Renal cortical epithelial cell (primary cell): ENCODE data around the gene RPGRIP1. TPM values are rescaled to one million over a fixed set of nuclear protein-coding genes. Genes with fewer than 3 reads are reported as not detected.
A peak's percentile ranks its signal among the peaks of the same experiment; 100 is the strongest.
"Not testable (repeated sequence)": the region's sequence is repeated elsewhere in the genome, so short reads cannot be mapped to it uniquely, and the experiment has no call there.

ENCODE experiments used
- DNase-seq: peaks from one replicate; pipeline ENCODE4 v3.0.0-alpha.2; 2011; ENCODE audit warnings: low read depth
- total RNA-seq: library from RNA; depleted of rRNA; stranded (reverse); fragments of >200 nt; gene quantifications from 2 replicates; pipeline ENCODE4 v1.2.3, GENCODE V29; 2014

RPGRIP1 gene
- total RNA-seq, result 0.05 TPM in 1 of 2 replicates, not detected in the other

DNA sequence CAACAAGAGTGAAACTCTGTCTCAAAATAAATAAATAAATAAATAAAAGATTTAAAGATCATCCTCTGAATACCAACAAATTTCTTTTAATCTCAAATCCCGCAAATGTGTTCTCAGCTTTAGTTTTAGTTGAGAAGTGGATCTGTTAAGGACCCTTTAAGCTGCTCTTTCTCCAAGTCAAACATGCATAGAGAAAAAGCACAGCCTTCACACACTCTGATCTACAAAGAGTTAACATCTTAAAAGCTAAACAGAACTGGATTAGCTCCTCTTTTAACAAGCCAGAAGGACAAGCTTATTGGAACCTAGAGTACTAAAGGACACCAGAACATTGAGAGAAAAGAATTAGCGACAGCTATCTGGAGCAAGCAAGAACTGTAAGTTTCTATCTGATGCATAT lies at the start of gene RPGRIP1:
TSS of gene RPGRIP1 (plus strand) at position 301 of the 400 bp plus-strand sequence. CDS start 7,894 bp downstream, outside the sequence.
- no peak for DNase-seq

DNA sequence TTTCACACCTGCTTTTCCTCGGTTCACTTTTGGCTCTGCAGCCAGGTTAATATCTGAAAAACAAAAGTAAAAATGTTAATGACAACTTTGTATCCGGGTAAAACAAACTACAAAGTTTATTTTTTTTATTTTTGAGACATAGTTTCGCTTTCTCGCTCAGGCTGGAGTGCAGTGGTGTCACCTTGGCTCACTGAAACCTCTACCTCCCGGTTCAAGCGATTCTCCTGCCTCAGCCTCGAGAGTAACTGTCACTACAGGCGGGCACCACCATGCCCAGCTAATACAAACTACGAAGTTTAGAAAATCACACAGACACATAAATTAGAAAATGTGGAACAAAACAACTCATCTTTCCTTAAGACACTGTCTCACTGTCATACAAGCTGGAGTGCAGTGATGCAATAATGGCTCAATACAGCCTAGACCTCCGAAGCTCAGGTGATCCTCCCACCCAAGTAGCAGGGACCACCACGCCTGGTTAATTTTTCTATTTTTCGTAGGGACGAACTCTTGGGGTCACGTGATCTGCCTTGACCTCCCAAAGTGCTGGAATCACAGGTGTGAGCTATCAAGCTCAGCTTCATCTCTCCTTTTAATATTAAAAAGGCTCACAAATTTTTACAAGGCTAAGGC lies 48.7 kb upstream of the RPGRIP1 start:
- no peak for DNase-seq

DNA sequence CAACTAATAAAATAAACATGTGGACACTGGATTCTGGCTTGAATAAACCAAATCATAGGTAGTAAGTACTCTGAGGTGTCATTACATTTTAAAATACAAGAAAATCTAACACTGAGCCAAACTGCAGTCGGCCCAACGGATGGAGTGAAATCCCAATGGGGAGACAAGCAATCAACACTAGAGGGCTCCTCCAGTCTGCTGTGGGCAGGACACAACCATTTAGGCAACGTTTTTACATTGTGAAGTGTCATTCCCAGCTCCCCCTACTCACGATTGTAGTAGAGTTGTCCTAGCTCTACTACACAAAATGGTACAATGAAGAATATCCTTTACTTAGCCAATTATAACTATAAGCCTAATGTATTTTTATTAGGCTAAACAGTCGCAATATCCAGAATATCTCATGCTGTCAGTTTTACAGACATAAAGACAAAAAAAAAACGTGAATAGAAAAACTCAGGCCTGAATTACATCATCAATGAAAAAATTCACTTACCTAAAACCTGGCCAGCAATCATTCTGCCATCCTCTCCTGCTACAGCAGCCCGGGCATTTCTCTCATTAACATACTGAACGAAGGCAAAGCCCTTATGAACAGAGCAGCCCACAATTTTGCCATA lies 46.3 kb upstream of the RPGRIP1 start:
- no peak for DNase-seq

DNA sequence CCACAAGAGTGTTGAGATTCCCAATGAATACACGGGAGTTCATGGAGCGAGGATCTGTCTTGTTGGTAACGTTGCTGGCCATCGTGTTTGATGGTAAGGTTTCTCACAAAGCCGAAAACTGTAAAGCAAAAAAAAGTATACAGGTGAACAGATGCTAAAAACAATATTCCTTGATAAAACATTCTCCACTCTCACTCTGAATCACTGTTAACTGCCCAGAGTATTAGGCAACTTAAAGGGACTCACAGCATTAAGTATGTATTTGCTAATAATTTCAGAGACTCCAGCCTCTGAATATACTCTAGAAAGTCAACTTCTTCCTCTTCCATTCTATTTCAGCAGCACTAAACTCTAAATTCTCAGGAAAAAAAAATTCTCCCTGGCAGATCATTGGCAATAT lies 45.8 kb upstream of the RPGRIP1 start:
- DNase-seq, result no peak

DNA sequence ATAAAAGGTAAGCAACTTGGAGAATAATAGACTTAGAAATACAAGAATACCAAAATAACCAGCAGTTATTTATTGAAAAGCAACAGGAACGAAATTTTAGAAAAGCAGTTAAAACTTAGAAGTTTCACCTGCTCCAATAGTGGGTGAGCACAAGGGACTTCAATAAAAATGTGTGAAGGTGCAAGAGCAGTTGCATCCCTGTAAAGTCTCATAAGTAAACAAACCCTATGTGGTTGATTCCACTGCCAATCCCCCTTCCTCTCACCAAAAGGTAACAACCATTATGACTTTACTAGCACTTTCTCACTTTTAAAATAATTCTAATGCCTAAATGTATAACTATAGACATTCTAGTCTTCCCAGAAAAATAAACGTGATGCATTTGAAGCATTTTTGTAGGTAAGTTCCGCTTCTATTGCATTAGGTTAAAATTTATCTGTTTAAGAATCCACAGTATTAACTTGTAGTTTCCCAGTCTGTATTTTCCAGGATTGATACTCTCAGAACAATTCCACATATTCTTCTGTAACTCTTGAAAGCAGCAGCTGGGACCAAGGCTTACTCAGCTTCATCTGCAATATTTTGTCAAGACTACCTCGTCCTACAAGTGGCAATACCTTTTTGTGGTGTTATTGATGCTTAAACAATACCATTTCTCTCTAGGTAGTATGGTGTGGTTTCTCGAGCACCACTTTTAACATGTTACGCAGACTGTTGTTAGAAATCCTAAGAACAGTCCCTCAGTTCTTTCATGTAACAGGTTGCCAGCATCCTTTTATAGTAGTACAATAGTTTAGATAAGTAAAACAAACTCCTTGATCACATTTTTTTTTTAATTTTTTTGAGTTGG lies 42.7 kb upstream of the RPGRIP1 start:
- DNase-seq, result no peak

DNA sequence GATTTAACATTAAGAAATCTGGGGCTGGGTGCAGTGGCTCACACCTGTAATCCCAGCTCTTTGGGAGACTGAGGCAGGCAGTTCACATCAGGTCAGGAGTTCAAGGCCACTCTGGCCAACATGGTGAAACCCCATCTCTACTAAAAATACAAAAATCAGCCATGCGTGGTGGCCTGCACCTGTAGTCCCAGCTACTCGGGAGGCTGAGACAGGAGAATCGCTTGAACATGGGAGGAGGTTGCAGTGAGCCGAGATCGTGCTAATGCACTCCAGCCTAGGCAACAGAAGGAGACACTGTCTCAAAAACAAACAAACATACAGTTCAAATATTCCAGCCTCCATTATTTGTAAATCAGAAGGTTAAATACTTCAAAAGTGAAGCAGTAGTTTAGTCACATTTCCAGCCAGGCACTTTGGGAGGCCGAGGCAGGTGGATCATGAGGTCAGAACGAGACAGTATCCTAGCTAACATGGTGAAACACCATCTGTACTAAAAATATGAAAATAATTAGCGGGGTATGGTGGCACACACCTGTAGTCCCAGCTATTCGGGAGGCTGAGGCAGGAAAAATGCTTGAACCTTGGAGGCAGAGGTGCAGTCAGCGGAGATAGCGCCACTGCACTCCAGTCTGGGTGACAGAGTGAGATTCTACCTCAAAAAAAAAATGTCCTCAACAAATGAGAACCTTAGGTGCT lies 40.9 kb upstream of the RPGRIP1 start:
- no peak for DNase-seq

DNA sequence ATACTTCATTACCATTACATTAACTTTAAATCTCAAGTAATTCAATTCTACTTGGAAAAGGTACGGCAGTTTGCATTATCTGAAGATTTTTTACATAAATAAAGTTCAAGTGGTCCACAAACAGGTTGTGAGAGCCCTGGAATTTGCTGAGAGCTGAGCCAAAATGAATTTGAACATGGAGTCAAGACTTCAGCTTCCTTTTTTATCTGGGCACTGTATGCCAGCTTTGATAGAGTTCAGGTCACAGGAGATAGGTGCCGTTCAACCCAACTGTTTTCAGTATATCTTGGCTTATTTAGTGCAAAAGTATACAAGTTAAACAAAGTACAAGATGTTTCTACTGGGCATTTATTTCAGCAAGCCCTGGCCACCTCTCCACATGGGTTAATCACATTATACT lies 39.5 kb upstream of the RPGRIP1 start:
- no peak for DNase-seq

DNA sequence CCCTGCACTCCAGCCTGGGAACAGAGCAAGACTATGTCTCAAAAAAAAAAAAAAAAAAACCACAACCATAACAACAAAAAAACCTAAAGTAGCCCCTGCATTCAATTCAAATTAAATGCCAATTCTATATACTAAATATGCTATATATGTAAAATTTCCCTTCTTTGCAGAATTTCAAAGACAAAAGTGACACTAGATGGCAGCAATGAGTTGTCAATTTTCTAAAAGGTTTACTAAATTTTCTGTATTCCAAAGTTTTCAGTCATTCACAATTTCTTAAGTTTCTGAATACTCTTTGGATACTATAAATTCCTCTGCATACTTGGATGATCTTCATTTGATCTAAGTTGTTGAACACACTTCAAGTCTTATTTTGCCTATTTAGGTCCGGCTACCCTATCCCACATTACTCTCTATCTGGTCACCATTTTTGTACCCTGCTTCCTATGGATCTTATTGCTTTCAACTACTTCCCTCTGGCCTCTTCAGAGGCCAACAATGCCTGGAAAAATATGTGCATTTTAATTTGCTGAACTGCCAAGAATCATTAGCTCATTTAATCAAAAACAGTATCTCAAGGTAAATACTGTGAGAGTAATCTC lies 38.6 kb upstream of the RPGRIP1 start:
- DNase-seq, result peak; percentile 38

DNA sequence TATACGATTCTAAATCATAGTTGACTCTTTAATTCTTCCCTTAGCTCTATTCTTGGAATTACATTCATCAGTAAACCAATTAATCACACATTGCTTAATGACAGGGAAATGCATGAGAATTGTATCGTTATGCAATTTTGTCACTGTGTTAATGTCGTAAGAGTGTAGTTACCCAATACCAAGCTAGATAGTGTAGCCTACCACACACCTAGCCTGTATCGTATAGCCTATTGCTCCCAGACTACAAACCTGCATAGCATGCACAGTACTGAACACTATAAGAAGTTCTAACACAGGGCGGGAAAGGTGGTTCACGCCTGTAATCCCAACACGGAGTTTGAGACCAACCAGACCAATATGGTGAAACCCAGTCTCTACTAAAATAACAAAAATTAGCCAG lies 35.3 kb upstream of the RPGRIP1 start:
- DNase-seq, result peak; percentile 38

DNA sequence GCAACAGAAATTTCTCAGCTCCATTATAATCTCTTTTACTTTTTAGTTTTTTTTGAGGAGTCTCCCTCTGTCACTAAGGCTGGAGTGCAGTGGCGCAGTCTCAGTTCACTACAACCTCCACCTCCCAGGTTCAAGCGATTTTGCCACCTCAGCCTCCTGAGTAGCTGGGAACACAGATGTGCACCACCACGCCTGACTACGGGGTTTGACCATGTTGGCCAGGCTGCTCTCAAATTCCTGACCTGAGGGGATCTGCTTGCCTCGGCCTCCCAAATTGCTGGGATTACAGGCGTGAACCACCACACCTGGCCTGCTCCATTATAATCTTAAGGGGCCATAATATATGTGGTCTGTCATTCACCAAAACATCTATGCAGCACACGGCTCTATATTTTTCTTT lies 34.1 kb upstream of the RPGRIP1 start:
- no peak for DNase-seq

DNA sequence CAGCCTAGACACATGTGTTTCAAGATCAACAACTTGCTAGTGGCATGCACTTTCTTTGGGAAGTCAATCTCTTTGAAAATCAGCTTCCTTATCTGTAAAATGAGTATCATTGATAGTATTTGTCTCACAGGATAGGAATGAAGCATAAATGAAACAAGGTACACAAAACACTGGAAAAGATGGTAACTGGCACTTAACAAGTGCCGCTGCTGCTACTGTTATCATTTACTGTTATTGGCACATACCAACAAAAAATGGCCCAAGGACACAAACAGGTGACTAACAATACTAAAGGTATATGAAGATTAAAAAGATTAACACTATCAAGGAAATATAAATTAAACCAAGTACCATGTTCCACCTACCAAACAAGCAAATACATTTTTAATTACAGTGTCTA lies 31.5 kb upstream of the RPGRIP1 start:
- no peak for DNase-seq

DNA sequence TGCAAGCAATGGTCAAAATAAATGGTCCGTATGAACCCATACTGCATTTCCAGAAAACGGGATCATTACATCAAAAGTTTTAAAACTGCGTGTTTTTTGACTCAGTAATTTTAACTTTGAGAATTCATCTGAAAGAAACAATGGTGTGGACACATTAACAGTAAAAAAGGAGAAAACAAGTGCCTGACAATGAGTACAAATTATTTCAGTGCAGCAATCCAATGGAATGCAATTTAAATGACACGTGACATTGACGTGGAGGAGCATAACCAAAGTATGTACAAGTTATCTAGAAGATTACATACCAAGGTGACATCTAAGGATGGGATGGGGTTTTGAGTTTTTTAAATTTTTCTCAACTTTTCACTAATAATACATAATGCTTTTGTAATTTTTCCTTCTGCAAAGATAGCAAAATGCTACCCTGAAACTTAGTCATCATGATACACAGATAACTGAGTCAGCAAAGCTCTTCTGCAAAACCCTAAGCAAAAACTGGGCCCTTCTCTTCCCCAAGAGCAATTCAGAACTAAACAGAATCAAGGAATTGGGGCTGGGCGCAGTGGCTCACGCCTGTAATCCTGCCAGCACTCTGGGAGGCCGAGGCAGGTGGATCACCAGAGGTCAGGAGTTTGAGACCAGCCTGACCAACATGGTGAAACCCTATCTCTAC lies 31.0 kb upstream of the RPGRIP1 start:
- DNase-seq, result no peak

DNA sequence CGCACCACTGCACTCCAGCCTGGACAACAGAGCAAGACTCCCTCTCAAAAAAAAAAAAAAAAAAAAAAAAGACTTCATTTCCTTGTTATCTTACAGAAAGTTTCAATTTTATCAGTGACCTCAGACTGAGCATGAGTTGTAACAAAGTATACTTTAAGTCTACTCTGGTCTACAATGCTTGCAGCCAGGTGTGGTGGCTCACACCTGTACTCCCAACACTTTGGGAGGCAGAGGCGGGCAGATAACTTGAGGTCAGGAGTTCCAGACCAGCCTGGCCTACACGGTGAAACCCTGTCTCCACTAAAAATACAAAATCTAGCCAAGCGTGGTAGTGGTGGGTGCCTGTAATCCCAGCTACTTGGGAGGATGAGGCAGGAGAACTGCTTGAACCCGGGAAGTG lies 28.7 kb upstream of the RPGRIP1 start:
- DNase-seq, result no peak

DNA sequence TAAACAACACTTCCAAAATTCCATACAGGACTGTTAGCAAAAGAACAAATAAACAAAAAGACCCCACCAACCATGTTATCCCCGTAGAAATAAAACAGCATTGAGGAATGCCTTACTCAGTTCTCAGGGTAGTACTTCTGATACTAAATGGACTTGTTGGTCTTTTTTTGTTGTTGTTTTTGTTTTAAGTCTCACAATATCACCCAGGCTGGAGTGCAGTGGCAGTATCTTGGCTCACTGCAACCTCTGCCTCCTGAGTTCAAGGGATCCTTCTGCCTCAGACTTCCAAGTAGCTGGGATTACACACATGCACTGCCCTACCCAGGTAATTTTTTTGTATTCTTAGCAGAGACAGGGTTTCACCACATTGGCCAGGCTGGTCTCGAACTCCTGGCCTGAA lies 27.7 kb upstream of the RPGRIP1 start:
- DNase-seq, result no peak

DNA sequence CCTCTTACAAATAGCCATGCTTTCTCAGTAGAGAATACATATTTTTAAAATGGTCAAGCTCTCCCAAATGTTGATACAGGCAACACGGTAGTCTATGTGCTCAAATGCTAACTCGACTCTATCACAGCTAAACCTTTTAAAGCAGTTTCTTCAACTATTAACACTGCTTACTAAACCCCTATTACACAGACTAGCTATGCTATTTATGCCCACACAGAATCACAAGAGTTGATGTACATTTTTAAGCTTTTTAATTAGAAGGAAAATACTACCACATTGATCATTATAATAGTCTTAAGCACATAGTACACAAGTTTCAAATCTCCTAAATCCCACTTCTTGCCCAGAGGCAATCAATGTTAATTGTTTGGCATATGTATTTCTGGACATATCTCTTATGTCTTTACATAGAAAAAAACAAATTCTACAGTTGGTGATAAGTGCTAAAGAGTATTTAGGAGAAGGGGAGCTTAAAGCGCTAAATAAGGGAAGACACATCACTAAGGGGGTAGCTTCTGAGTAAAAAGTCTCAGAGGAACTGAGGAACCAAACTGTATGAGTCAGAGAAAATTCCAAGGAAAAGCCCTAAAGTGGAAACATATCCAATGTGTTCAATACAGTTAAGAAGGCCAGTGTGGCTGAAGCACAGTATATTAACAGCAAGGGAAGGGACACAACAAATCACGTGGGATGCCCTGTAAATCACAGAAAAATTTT lies 24.3 kb upstream of the RPGRIP1 start:
- peak; percentile 37 for DNase-seq

DNA sequence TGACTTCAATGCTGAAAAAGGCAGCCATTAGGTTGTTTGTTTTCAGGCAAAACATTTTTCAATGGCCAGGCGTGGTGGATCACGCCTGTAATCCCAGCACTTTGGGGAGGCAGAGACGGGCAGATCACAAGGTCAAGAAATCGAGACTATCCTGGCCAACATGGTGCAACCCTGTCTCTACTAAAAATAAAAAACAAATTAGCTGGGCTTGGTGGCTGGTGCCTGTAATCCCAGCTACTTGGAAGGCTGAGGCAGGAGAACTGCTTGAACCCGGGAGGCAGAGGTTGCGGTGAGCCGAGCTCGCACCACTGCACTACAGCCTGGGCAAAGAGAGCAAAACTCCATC lies 23.8 kb upstream of the RPGRIP1 start:
- not testable (repeated sequence) for DNase-seq

DNA sequence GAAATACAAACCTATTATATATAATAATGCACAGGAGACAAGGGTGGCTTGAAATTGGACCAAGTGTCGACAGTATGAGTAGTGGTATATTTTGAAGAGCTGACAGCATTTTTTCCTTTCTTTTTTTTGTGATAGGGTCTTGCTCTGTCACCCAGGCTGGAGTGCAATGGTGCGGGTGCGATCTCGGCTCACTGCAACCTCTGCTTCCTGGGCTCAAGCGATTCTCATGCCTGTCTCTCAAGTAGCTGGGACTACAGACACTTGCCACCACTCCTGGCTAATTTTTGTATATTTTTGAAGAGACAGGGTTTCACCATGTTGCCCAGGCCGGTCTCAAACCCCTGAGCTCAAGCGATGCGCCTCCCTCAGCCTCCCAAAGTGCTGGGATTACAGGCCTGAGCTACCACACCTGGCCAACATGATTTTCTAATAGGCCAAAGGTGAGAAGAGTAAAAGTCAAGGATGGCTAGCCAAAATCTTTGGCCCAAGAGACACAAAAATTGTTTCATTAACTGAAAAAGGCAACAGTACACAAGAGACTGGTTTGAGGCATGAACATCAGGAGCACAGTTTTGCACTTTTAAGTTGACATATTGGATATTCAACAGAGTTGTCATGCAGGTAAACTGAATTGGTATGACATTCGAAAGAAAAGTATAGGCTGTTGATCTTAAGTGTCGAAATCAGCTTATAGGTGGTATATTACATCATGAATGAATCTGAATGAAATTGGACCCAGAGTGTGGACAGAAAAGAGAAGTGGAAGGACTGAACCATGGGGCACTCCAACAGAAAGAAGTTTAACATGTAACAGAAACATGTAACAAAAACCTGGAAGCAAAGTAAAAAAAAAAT lies 23.1 kb upstream of the RPGRIP1 start:
- no peak for DNase-seq

DNA sequence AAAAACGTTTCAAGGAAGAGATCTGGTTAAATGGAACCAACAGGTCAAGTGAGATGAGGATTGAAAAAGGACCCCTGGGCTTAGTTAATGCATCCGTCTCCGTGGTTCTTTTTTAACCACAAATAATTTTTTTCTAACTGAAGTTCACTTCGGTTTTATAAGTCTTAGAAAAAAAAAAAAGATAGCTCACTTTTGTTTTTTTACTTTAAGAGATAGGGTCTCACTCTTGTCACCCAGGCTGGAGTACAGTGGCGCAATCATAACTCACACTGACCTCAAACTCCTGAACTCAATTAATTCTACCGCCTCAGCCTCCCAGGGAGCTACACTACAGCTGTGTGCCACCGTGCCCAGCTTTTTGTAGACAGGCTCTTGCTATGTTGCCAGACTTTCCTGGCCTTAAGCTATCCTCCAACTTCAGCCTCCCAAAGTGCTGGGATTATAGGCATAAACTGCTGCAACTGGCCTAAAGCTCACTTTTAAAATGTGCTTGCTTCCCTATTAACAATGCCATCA lies 22.4 kb upstream of the RPGRIP1 start:
- peak; percentile 33 for DNase-seq
